ENCODE data around the gene DCUN1D4.
"Not testable (repeated sequence)": the region's sequence is repeated elsewhere in the genome, so short reads cannot be mapped to it uniquely, and the experiment has no call there.

The DCUN1D4 gene

DNA sequence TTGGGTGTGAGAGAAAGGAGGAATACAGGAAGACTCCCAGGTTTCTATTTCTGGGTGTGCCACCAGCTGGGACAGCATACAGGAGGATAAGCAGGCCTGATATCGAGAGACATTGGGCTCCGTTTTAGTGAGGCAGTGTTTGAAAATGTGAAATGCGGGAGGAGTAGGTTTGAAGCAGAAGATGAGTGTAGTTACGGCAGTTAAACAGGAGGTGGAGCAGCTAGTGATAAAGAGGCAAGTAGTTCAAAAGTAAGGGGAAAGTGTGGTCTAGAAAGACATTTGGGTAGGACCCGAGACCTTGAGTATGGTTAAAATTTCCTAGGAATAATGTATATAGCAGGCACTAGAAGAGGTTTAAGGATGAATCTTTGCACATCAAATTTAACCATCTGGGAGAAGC lies 42.4 kb downstream of the DCUN1D4 start:
- H3K4me3 ChIP-seq (ENCODE audit: low read length): no peak overlapping the region
- DNase-seq (ENCODE audit: low read depth): peak; percentile 0
- TF ChIP-seq, protein P1, sequence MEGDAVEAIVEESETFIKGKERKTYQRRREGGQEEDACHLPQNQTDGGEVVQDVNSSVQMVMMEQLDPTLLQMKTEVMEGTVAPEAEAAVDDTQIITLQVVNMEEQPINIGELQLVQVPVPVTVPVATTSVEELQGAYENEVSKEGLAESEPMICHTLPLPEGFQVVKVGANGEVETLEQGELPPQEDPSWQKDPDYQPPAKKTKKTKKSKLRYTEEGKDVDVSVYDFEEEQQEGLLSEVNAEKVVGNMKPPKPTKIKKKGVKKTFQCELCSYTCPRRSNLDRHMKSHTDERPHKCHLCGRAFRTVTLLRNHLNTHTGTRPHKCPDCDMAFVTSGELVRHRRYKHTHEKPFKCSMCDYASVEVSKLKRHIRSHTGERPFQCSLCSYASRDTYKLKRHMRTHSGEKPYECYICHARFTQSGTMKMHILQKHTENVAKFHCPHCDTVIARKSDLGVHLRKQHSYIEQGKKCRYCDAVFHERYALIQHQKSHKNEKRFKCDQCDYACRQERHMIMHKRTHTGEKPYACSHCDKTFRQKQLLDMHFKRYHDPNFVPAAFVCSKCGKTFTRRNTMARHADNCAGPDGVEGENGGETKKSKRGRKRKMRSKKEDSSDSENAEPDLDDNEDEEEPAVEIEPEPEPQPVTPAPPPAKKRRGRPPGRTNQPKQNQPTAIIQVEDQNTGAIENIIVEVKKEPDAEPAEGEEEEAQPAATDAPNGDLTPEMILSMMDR (conservative IDR thresholded peaks at IDR 0.05; ENCODE audit: low read depth, low read length): peak; percentile 59

GRCh38 chr4:51890760-51891159 lies 47.8 kb downstream of the DCUN1D4 start:
- H3K4me3 ChIP-seq (ENCODE audit: low read length): no peak overlapping the region
- TF ChIP-seq, protein P1 (conservative IDR thresholded peaks at IDR 0.05; ENCODE audit: low read depth, low read length): no peak
- DNase-seq (ENCODE audit: low read depth): no peak

- H3K4me3 ChIP-seq (ENCODE audit: low read length); DNase-seq (ENCODE audit: low read depth): not testable (repeated sequence)
These were observed 50.4 kb downstream of the DCUN1D4 start for GRCh38 chr4:51893402-51893801.

DNA sequence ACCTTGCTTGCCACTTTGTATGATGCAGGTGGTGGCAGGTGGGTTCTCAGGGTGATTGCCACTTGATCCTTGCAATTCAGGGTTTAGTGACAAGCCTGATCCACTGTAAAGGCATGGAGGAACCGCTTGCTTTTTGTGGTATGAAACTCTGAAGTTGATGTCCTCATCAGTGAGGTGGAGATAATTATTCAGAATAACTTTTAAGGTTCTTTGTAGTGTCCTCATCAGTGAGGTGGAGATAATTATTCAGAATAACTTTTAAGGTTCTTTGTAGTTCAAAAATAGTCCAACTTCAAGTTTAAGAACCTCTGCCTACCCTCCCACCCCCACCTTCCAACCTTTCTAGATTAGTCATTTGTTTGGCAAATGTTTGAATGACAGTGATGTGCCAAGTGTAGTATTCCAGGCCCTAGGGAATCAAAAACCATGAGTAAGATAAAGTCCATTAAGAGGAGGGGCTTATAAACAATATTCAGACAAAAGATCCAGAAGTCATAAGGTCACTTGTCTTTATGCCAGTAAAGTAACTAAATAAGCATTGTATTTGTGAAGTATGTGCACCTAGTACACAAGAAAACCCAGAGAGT lies 51.2 kb downstream of the DCUN1D4 start:
- no peak for DNase-seq (ENCODE audit: low read depth)
- no peak overlapping the region for H3K4me3 ChIP-seq (ENCODE audit: low read length)
- TF ChIP-seq, protein P1 (conservative IDR thresholded peaks at IDR 0.05; ENCODE audit: low read depth, low read length): no peak

DNA sequence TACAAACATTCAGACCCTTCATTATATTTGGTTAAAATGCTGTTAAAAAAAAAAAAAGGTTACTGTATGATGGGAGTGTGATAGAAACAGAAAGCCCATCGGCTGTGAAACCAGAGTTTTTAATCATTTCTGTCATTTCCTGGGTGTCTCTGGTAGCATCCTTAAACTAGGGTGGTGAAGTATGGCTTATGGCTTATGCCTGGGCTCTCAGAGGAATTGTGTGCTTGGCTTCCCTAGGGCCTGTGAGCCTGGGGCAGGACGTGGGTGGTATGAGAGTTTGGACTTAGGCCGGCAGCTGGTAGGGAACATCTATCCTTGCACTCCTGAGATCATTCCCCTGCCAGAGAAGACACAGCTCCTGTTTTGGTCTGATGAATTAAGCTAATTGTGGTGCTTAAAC lies 52.2 kb downstream of the DCUN1D4 start:
- TF ChIP-seq, protein P1 (conservative IDR thresholded peaks at IDR 0.05; ENCODE audit: low read depth, low read length): no peak
- no peak for DNase-seq (ENCODE audit: low read depth)
- H3K4me3 ChIP-seq (ENCODE audit: low read length): no peak overlapping the region

DNA sequence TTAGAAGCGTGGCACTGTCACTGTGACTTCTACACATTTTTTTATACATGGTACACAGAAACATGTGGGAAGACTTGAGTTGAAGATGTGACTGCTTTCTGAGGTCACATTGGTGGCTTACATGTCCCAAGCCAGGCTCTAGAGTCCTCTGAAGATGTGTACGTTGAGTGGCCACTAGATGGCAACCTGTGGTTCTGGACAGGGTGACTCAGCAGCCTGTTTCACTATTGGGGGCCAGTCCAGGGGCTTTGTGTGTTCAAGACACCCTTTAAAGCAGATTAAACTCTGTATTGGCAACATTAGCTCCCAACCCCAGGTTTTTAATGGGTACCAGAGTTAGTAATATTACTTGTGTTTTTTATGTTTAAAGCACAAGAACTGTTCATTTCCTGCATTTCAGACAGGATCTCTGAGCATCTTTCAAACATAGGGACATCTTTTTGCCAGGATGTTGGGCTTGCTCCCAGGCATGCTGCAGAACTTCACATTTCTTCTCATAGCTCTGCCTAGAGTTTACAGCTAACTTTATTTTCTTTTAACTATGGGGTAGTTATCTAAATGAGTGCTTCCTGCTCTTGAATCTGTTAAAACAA lies 53.0 kb downstream of the DCUN1D4 start:
- TF ChIP-seq, protein P1 (conservative IDR thresholded peaks at IDR 0.05; ENCODE audit: low read depth, low read length): peak; percentile 92
- peak; percentile 19 for DNase-seq (ENCODE audit: low read depth)
- no peak overlapping the region for H3K4me3 ChIP-seq (ENCODE audit: low read length)

GRCh38 chr4:51901363-51901762 lies 58.4 kb downstream of the DCUN1D4 start:
- H3K4me3 ChIP-seq (ENCODE audit: low read length): no peak overlapping the region
- no peak for DNase-seq (ENCODE audit: low read depth)
- TF ChIP-seq, protein P1 (conservative IDR thresholded peaks at IDR 0.05; ENCODE audit: low read depth, low read length): no peak

Data from retinal pigment epithelial cell (primary cell).